HK-2 (cell line): Measurements from ENCODE around the gene ING4.
A peak's percentile ranks its signal among the peaks of the same experiment; 100 is the strongest.

ENCODE experiments used
- DNase-seq: peaks from one replicate; pipeline ENCODE4 v3.0.0-alpha.2; 2018; ENCODE audit not compliant: unreplicated experiment

ING4 gene

DNA sequence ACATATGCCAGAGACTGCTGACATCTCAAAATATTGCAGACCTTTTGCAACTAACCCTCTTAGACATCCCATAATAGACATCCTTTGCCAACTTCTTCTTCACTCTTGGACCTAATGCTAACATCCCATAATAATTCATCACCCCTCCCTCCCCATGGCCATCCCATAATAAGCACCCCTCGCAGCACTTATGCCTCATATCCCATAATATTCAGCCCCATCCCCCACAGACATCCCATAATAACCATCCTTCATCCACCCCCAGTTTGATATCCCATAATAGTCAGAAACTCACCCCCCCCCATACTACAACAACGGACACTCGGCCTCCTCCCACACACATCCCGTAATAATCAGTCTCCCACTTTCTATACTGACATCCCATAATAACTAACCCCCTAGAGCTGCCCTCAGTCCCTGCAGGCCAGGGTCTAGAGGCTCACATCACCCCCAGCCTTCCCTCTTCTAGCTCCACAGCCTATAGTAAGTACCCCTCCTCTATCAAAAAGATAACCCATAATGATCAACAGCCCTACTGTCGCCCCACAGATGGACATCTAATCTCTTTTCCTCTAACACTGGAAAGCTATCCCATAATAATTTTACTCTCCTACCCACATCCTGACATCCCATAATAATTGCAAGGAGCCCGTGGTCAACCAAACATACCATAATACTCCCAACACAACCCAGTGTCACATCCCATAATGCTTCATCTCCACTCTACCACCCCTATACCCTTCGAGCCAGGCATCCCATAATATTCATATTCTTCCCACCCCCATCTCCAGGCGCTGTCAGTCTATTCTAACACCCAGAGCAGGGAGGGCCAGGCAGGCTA, 54.9 kb downstream of the ING4 start:
- peak; percentile 72 for DNase-seq

- peak; percentile 70 for DNase-seq
Measured at GRCh38 chr12:6606331-6607131, 56.4 kb downstream of the ING4 start.

GRCh38 chr12:6605421-6606330, 57.2 kb downstream of the ING4 start:
- no peak for DNase-seq

DNA sequence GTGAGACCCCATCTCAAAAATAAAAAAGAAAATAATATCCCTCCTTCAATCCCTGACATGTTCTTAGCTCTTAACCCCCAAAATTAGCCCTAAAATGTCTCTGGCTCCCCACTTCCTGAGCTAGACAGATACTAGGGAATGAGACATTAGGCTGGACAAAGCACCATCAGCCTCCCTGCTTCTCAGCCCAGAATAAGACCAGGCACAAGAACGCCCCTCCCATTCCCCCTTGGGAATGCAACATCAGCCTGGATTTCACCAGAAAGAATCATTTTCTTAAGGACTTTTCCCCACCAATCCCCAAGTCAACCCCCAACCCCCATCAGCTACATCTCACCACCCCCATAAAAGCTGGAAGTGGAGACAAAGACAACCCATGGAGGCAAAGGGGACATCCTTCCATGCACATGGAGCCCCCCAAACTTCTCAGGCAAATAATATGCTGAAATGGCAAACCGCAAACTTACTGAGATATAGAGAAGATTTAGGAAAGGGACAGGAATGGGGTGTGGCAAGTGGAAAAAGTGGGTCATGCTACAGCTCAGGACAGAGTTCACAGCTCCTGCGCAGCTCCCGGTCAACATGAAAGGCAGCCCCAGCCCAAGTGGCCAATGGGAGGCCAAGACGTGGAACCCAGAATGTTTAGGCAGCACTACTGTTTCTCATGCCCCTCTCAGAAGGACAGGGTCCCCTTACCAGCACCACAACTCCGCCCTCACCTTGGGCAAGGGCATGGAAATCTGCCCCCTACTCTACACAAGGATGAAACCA, 58.5 kb downstream of the ING4 start:
- DNase-seq: no peak

DNA sequence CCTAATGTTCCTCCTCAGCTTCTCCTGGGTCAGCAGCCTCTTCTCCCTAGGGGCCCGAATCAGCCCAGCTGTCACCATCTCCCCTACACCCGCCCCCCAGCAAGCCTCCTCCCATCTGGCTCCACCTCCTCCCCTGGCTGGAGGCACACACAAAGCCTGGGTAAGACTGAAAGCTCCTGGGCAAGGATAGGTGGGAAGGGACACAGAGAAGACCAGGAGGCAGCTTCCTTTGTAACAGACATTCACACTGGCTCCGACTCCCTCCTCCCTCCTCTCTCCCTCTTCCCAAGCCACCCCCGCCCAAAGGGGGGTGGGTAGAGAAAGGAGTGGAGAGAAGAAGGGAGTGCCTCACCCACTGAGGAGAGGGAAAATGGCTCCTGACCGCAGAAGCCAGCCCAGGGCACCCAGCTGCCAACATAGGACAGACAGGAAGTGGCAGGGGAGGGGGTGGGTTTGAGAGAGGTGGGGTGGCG, 59.8 kb downstream of the ING4 start:
- no peak for DNase-seq

- no peak for DNase-seq
Measured at GRCh38 chr12:6602526-6602925, 60.4 kb downstream of the ING4 start.
